K562 (cell line): ENCODE results near the gene MALAT1. TPM values are rescaled to one million over a fixed set of nuclear protein-coding genes. Genes with fewer than 3 reads are reported as not detected.

Experiments
- ATAC-seq: fragments of 200-7000 bp; cut with Tn5 transposase; 3 replicates; pipeline ENCODE4 v1.9.1; 2020; ENCODE audit warnings: moderate library complexity
- BruUV-seq: library from RNA; stranded (reverse); fragments of 400-500 nt; replicated peaks from 2 replicates; lab custom pipeline; 2021; lab: Mats Ljungman, UMichigan
- CTCF ChIA-PET: fragments of 300-600 bp; formaldehyde crosslinking; extraction: SDS; loops from one replicate; lab custom pipeline; 2021; ENCODE audit warnings: low intra/inter-chr PET ratio; lab: Yijun Ruan, JAX
- POLR2A ChIA-PET: fragments of 300-600, 350-650 bp; sonication (Branson Sonifier 250); formaldehyde crosslinking; extraction: SDS; loops from one replicate; lab custom pipeline; 2021; ENCODE audit warnings: antibody characterized with exemption, inconsistent platforms; lab: Yijun Ruan, JAX
- DNase-seq, 4 experiments: peaks; one replicate each; pipeline versions ENCODE4 v3.0.0 to v3.0.0-alpha.2; 2011 to 2018; ENCODE audit warnings: low spot score in 3 of 4, mixed read lengths in 3 of 4; ENCODE audit errors: extremely low read depth in 1 of 4
- FAIRE-seq: peaks from 2 replicates; lab custom pipeline; 2011; peaks lifted over from hg19 to GRCh38; lab: Jason Lieb, UNC
- H2AFZ ChIP-seq: 2 replicates; pipeline ENCODE4 v1.6.0; 2011; ENCODE audit warnings: low read depth, low read length, control low read depth, inconsistent platforms
- H3K27ac ChIP-seq: fragments of 200-600 bp; 3 replicates; pipeline ENCODE4 v1.8.0; 2011; ENCODE audit warnings: low read depth, mild to moderate bottlenecking, control low read depth, inconsistent platforms, low read length, moderate library complexity, mixed read lengths; ENCODE audit errors: extremely low read depth
- H3K27me3 ChIP-seq, 2 experiments: fragments of 300-600 bp in 1 of 2; 2 replicates in 1 of 2; 3 replicates in 1 of 2; pipeline versions ENCODE4 v1.6.0 to v1.8.0; 2011; ENCODE audit warnings: inconsistent platforms in 2 of 2, low read length in 2 of 2, mild to moderate bottlenecking in 1 of 2, mixed read lengths in 1 of 2, moderate library complexity in 1 of 2; ENCODE audit not compliant: control insufficient read depth in 2 of 2, insufficient read depth in 2 of 2
- H3K36me3 ChIP-seq: fragments of 300-600 bp; 3 replicates; pipeline ENCODE4 v1.8.0; 2011; ENCODE audit warnings: mild to moderate bottlenecking, low read length, inconsistent platforms; ENCODE audit not compliant: control insufficient read depth, insufficient read depth
- H3K4me1 ChIP-seq, 2 experiments: fragments of 200-600 bp in 1 of 2; replicated peaks in 1 of 2; 2 replicates in 1 of 2; 3 replicates in 1 of 2; pipeline versions ENCODE4 v1.5.1 to v1.8.0; 2011; ENCODE audit warnings: inconsistent platforms in 2 of 2, low read length in 2 of 2, mild to moderate bottlenecking in 1 of 2, mixed read lengths in 1 of 2, moderate library complexity in 1 of 2; ENCODE audit not compliant: control insufficient read depth in 2 of 2, insufficient read depth in 2 of 2
- H3K4me2 ChIP-seq: 2 replicates; pipeline ENCODE4 v1.6.1; 2011; ENCODE audit warnings: low read length, control low read depth, inconsistent platforms, mixed read lengths; ENCODE audit not compliant: insufficient read depth
- H3K4me3 ChIP-seq: fragments of 200-600 bp; sonication (generic), shearing (Covaris generic); 2 replicates; pipeline ENCODE4 v1.5.1; 2016; ENCODE audit warnings: control low read depth, inconsistent platforms
- H3K79me2 ChIP-seq: fragments of 200-600 bp; 3 replicates; pipeline ENCODE4 v1.8.0; 2011; ENCODE audit warnings: low read length, inconsistent platforms; ENCODE audit not compliant: control insufficient read depth, insufficient read depth
- H3K9ac ChIP-seq, 2 experiments: 2 replicates each; pipeline versions ENCODE4 v1.6.0 to v1.6.1; 2011; ENCODE audit warnings: low read depth in 2 of 2, low read length in 2 of 2, control low read depth in 1 of 2, inconsistent platforms in 1 of 2, mild to moderate bottlenecking in 1 of 2, mixed read lengths in 1 of 2; ENCODE audit not compliant: insufficient read depth in 1 of 2
- H3K9me1 ChIP-seq: one replicate; pipeline ENCODE4 v1.6.0; 2011; ENCODE audit warnings: inconsistent platforms, mild to moderate bottlenecking, low read length, moderate library complexity; ENCODE audit not compliant: control insufficient read depth, insufficient read depth
- H3K9me3 ChIP-seq: replicated peaks from 2 replicates; pipeline ENCODE4 v1.5.1; 2011; ENCODE audit warnings: low read depth, low read length, inconsistent platforms; ENCODE audit not compliant: control insufficient read depth, insufficient read depth
- H4K20me1 ChIP-seq: replicated peaks from 2 replicates; pipeline ENCODE4 v1.6.1; 2011; ENCODE audit warnings: low read length, inconsistent platforms, mixed read lengths; ENCODE audit not compliant: control insufficient read depth, insufficient read depth
- ATF4 ChIP-seq: fragments of 450-650 bp; formaldehyde crosslinking; IDR thresholded peaks from 2 replicates; pipeline ENCODE4 v1.4.0; 2022; ENCODE audit warnings: mild to moderate bottlenecking, moderate library complexity
- ATF7 ChIP-seq: fragments of 450-650 bp; IDR thresholded peaks from 2 replicates; pipeline ENCODE4 v1.7.1; 2014; ENCODE audit warnings: mild to moderate bottlenecking, moderate library complexity
- HNRNPUL1 ChIP-seq: fragments of 200-400 bp; formaldehyde crosslinking; IDR thresholded peaks from 2 replicates; pipeline ENCODE4 v1.6.1; 2017; ENCODE audit warnings: low read length
- JUNB ChIP-seq: fragments of 450-650 bp; formaldehyde crosslinking; conservative IDR thresholded peaks from 2 replicates; pipeline ENCODE4 v1.4.0; 2020; ENCODE audit warnings: mild to moderate bottlenecking
- JUND ChIP-seq, 2 experiments: IDR thresholded peaks; 2 replicates in 1 of 2; 3 replicates in 1 of 2; pipeline ENCODE4 v1.6.1; 2011; ENCODE audit warnings: borderline replicate concordance in 2 of 2, low read depth in 2 of 2, low read length in 2 of 2, improper control_type of control experiment in 1 of 2, missing biosample characterization in 1 of 2, missing genetic modification characterization in 1 of 2, missing genetic modification reagents in 1 of 2
- KLF13 ChIP-seq: fragments of 450-650 bp; IDR thresholded peaks from 2 replicates; pipeline ENCODE4 v1.6.1; 2016; ENCODE audit warnings: missing genetic modification characterization, low read depth, mild to moderate bottlenecking, missing compliant biosample characterization, moderate library complexity, borderline replicate concordance
- MITF ChIP-seq: IDR thresholded peaks from 2 replicates; pipeline ENCODE4 v1.6.1; 2014; ENCODE audit warnings: antibody characterized with exemption
- SP2 ChIP-seq: IDR thresholded peaks from 2 replicates; pipeline ENCODE4 v1.6.1; 2011; ENCODE audit warnings: mild to moderate bottlenecking, low read depth, low read length, moderate library complexity; ENCODE audit not compliant: poor library complexity, severe bottlenecking; ENCODE audit errors: extremely low read depth
- USF2 ChIP-seq: sonication (generic); formaldehyde crosslinking; IDR thresholded peaks from 2 replicates; pipeline ENCODE4 v1.5.0; 2020; ENCODE audit warnings: missing genetic modification reagents
- ZFX ChIP-seq: sonication (generic); formaldehyde crosslinking; IDR thresholded peaks from 2 replicates; pipeline ENCODE4 v1.8.0; 2022; ENCODE audit warnings: mild to moderate bottlenecking, missing genetic modification reagents, moderate library complexity
- ZNF212 ChIP-seq: fragments of 450-650 bp; formaldehyde crosslinking; IDR thresholded peaks from 2 replicates; pipeline ENCODE4 v1.4.0; 2020; ENCODE audit warnings: mild to moderate bottlenecking
- ZNF324 ChIP-seq: fragments of 250-450 bp; sonication (Bioruptor Pico); IDR thresholded peaks from 2 replicates; pipeline ENCODE4 v1.4.0; 2020; ENCODE audit warnings: mild to moderate bottlenecking
- ZNF707 ChIP-seq: fragments of 250-450 bp; sonication (Bioruptor Pico); conservative IDR thresholded peaks from 2 replicates; pipeline ENCODE4 v1.8.0; 2022; ENCODE audit warnings: inconsistent platforms, mild to moderate bottlenecking, moderate library complexity
- WGBS: fragments of 100-300 bp; shearing (Covaris generic); methylation state at CpG from one replicate; pipeline ENCODE4 v1.1.6; 2016; ENCODE audit warnings: low coverage, mixed read lengths; ENCODE audit not compliant: insufficient coverage; ENCODE audit errors: missing lambda C conversion rate; 5-methylcytosine and 5-hydroxymethylcytosine counted together
- in situ Hi-C: fragments of 300-500 bp; cut with MboI; formaldehyde crosslinking; loops from 4 replicates; pipeline ENCODE4 v1.15.0; 2018; ENCODE audit warnings: inconsistent platforms, mixed read lengths
- intact Hi-C: fragments of 100-400 bp; cut with micrococcal nuclease; formaldehyde crosslinking; loops from 2 replicates; pipeline ENCODE4 v1.14.2; 2022
- polyA plus RNA-seq, 8 experiments: library from polyadenylated mRNA; depleted of rRNA in 4 of 8; stranded (reverse) in 5 of 8; unstranded in 3 of 8; fragments of >200 nt; fragmentation: Nextera tagmentation in 2 of 8; fragmentation: Illumina TruSeq in 1 of 8; extraction: Ambion mirVana in 2 of 8; extraction: Trizol in 1 of 8; gene quantifications; 2 replicates each; pipeline versions ENCODE4 v1.2.1 to v1.2.3, GENCODE V29; 2011 to 2014; ENCODE audit warnings: inconsistent platforms in 1 of 8, missing spikeins in 1 of 8
- total RNA-seq, 7 experiments: library from RNA; depleted of rRNA in 6 of 7; stranded (reverse); fragments of >200 nt in 6 of 7; fragmentation: Illumina TruSeq in 2 of 7; extraction: Trizol in 2 of 7; gene quantifications; 2 replicates each; pipeline versions ENCODE4 v1.2.1 to v1.2.3, GENCODE V29; 2011 to 2021; ENCODE audit warnings: low replicate concordance in 1 of 7
- TF ChIP-seq, protein P1 (sequence below): fragments of 250-450 bp; sonication (Bioruptor Pico); IDR thresholded peaks from 2 replicates; pipeline ENCODE4 v1.5.0; 2021

The MALAT1 gene
- total and polyA plus RNA-seq, 9 of the 15 experiments (the other 6 are each of a cell fraction or from before 2014, with no cell fraction given): 363 to 8,715 (median 2,351) TPM

GRCh38 chr11:65488273-65489034 lies 10.4 kb upstream of the MALAT1 start (continued):
- peak; percentile 71; the same call in 1 of the 2 replicates for TF ChIP-seq JUND (IDR thresholded peaks at IDR 0.05; ENCODE audit: borderline replicate concordance, low read depth, low read length)
- TF ChIP-seq JUND (tag; IDR thresholded peaks at IDR 0.05; ENCODE audit: borderline replicate concordance, low read depth, low read length): no peak; the same call in 2 of the 3 replicates
- no peak for TF ChIP-seq JUNB (CRISPR knock-in tag)
- peak; percentile 80 for TF ChIP-seq ATF7
- TF ChIP-seq ZNF212 (CRISPR knock-in tag): no peak
- TF ChIP-seq SP2: no peak

GRCh38 chr11:65489035-65489705 lies 9.7 kb upstream of the MALAT1 start:
- Histone ChIP-seq H3K9me1 (peaks cover 6% of the 10 kb centered on the region), H3K27me3 (no peaks in the 10 kb centered on the region), H2AFZ (peak overlapping the region; percentile 76), H3K79me2 (peaks cover 32% of the 10 kb centered on the region), H3K36me3 (no peaks in the 10 kb centered on the region), H3K4me2 (peak overlapping the region; percentile 39), H3K4me3 (no peak overlapping the region), H4K20me1 (no peaks in the 10 kb centered on the region), H3K9ac (peak overlapping the region; percentile 52 to 85; a peak in 3 of 4 replicates), H3K27ac (peak overlapping the region; percentile 54), H3K4me1 (peaks cover 70 to 80% of the 10 kb centered on the region in 2 experiments), H3K9me3 (no peaks in the 10 kb centered on the region)
- ChIA-PET CTCF (no interaction called here), POLR2A (interaction anchor here (0.6 to 27.6 kb wide), 6 partner anchors 14 to 1134 kb away, joined by 3 to 2118 read pairs (median 354); partner anchors contain the start of genes MALAT1 and NEAT1)
- peak in 2 of 4 experiments; percentile 34 to 63 for DNase-seq
- no TSS peak for BruUV-seq
- WGBS: 57% methylated on average over 8 of the region's 10 CpGs
- in situ Hi-C loops (no loop called here), intact Hi-C loops (no loop called here)
- FAIRE-seq: no peak
- no peak for ATAC-seq
- no peak for TF ChIP-seq HNRNPUL1
- no peak for TF ChIP-seq MITF
- peak; percentile 1; the same call in 1 of the 2 replicates for TF ChIP-seq ZFX
- TF ChIP-seq, protein P1, sequence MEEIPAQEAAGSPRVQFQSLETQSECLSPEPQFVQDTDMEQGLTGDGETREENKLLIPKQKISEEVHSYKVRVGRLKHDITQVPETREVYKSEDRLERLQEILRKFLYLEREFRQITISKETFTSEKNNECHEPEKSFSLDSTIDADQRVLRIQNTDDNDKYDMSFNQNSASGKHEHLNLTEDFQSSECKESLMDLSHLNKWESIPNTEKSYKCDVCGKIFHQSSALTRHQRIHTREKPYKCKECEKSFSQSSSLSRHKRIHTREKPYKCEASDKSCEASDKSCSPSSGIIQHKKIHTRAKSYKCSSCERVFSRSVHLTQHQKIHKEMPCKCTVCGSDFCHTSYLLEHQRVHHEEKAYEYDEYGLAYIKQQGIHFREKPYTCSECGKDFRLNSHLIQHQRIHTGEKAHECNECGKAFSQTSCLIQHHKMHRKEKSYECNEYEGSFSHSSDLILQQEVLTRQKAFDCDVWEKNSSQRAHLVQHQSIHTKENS (CRISPR knock-in tag): no peak
- no peak for TF ChIP-seq ATF4 (CRISPR knock-in tag)
- TF ChIP-seq USF2 (CRISPR knock-in tag): no peak
- TF ChIP-seq KLF13 (tag): no peak
- TF ChIP-seq ZNF324 (CRISPR knock-in tag): no peak
- no peak for TF ChIP-seq ZNF707 (CRISPR knock-in tag)
